ENCODE measurements around the gene ZNF543.
"Not testable (repeated sequence)": the region's sequence is repeated elsewhere in the genome, so short reads cannot be mapped to it uniquely, and the experiment has no call there.

ZNF543 gene

DNA sequence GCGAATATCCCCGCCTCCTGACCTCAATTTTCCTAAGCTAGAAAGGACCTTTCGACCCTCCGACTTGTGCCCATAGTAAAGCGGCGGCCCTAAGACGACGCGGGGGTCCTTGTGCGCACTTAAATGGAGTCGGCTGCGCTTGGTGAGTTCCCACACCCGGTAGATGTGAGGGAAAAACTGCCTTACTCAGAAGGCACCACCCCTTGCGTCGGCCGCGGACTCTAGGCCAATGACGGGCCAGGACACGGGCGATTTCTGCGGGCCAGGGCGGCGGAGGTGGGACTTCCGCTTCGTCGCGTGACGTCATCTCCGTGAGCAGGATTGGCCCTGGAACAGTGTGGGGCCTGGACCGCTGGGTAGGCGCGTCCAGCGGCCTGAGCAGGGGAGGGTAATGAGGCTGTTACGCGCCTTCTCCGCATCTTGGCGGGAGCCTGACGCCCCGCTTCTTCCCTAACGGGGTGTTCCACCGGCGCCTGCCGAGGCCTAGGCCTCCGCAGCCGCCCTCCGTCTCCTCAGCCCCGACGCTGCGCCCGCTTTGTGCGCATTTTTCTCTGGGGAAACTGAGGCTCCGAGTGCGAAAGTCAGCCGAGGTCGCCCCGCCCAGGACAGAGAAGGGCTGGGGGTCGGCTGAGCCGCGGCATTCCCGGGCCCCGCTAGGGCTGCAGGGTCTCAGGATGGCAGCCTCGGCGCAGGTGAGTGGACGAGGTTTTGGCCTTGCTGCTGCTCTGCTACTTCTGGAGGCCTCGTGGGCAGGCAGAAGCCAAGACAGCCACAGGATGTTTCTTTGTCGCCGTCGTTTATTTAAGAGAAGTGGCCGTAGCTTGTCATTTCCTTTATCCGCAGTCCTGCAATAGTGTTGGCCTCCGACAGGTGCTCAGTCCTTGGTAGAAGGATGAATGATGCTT is at the start of gene ZNF543:
Gene ZNF543 (plus strand): TSS at position 293 of the 905 bp plus-strand sequence. CDS start 382 bp downstream, at position 675.
- DNase-seq = peak; percentile 86 to 90

DNA sequence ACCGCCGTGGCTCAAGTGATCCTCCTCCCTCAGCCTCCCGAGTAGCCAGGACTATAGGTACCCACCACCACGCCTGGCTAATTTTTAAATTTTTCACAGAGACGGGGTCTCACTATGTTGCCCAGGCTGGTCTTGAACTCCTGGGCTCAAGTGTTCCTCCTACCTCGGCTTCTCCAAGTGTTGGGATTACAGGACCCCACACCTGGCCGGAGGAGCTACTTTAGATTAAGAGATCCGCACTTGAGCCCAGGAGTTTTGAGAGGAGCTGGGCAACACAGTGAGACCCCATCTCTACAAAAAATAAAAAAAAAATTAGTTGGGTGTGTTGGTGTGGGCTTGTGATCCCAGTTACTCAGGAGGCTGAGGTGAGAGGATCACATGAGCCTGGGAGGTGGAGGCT is 49.0 kb upstream of the ZNF543 start:
- no peak for DNase-seq

DNA sequence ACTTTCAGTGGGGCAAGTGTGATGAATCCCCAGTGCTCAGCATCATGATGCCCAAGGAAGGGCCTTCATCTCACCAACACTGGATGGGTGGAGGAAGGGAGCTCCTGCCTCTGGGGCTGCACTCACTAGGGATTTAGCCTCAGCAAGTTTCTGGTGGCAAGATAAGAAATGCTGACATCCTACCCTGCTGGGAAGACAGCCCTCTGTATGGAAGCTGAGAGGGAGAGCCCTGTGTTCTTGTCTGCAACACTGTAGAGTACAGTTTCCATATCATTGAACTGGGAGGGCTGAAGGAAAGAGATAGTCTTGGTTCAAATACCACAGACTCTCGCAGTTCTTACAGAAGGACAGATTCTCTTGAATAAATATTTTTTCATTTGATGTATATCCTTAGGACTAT is 47.3 kb upstream of the ZNF543 start:
- DNase-seq = no peak

DNA sequence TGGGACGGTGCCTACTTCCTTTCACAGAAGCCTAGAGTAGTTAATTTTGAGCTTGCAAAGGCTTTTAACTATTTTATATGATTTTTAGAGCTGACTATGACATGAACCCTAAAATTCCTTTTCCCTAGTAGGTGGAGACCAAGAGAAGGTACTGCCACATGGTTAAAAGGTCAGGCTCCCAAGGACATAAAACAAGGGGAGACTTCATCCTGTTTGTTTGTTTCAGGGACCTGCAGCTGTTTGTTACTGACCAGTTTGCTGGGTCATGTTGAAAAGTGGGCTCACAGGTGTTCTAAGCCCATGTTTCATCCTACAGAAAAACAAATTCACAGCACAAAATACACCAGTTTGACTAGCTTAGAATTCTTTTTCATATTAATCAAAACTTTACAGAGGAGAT is 43.8 kb upstream of the ZNF543 start:
- no peak for DNase-seq

DNA sequence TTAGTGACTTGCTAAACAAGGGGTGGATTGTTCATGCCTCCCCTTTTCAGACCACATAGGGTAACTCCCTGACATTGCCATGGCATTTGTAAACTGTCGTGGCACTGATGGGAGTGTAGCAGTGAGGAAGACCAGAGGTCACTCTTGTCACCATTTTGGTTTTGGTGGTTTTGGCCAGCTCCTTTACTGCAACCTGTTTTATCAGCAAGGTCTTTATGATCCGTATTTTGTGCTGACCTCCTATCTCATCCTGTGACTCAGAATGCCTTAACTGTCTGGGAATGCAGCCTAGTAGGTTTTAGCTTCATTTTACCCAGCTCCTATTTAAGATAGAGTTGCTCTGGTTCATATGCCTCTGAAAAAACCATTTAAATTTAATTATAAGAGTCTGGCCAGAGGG is 41.8 kb upstream of the ZNF543 start:
- not testable (repeated sequence) for DNase-seq

DNA sequence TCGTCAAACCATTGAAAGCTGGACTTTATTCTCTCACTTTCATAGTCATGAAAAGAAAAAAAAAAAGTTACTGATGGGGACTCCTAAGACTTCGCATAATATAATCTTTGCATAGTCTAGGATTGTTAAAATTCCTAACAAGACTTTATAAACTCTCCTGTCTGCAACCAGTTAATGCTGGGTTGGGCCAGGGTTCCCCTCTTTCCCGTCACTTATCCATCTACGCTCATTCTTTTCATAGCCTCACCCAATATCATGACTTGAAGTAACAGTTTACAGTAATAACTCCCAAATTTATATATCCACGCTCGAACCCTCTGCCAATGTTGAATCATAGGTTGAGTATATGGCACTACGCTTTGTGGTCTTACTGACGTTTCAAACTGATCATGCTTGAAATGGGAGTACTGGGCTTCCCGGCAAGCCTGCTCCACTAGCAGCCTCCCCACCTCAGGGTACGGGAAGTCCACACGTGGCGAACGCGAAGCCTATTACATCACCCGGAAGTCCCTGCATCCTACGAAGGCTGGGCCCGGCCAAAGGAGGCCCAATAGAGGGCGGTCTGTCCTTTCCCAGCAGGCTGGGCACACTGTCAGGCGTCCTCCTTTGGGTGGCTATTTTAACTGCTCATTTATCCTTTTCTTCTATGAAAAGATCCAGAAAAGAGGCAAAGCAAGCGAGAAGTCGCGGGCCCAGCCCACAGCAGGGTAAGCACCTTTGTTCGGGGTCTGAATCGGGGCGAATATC is 40.7 kb upstream of the ZNF543 start:
- DNase-seq = peak; percentile 77 to 87

DNA sequence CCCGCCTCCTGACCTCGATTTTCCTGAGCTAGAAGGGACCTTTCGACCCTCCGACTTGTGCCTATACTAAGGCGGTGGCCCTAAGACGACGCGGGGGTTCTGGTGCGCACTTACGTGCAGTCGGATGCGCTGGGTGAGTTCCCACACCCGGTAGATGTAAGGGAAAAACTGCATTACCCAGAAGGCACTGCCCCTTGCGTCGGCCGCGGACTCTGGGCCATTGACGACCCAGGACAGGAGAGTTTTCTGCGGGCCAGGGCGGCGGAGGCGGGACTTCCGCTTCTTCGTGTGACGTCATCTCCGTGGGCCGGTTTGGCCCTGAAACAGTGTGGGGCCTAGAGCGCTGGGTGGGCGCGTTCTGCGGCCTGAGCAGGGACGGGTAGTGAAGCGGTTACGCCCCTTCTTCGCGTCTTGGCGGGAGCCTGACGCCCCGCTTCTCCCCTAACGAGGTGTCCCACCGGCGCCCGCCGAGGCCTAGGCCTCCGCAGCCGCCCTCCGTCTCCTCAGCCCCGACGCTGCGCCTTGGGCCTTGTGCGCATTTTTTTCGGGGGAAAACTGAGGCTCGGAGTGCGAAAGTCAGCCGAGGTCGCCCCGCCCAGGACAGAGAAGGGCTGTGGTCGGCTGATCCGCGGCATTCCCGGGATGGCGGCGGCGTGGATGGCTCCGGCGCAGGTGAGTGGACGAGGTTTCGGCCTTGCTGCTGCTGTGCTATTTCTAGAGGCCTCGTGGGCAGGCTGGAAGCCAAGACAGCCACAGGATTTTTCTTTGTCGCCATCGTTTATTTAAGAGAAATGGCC is 39.9 kb upstream of the ZNF543 start, which contains the start of gene ZNF460:
Gene ZNF460 (plus strand): TSS at position 321 of the 797 bp plus-strand sequence. CDS start 322 bp downstream, at position 643.
- DNase-seq = peak; percentile 89

DNA sequence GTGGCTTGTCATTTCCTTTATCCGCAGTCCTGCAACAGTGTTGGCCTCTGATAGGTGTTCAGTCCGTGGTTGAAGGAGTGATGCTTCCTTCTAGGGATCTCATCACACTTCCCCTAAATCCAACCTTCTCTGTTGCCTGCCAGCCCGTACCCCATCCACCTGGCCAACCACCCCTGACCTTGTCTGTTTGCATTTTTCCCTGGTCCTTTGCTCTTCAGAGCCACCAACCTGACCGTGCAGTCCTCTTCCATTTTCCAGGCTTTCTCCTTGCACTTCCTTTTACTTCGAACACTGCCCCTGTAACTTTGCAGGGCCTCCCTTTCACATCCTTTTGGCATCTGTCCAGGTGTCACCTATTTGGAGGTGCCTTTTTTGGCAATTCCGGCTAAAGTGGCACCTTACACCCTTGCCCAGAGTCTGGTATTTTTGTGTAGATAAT is 39.3 kb upstream of the ZNF543 start:
- peak; percentile 3 to 22 for DNase-seq

DNA sequence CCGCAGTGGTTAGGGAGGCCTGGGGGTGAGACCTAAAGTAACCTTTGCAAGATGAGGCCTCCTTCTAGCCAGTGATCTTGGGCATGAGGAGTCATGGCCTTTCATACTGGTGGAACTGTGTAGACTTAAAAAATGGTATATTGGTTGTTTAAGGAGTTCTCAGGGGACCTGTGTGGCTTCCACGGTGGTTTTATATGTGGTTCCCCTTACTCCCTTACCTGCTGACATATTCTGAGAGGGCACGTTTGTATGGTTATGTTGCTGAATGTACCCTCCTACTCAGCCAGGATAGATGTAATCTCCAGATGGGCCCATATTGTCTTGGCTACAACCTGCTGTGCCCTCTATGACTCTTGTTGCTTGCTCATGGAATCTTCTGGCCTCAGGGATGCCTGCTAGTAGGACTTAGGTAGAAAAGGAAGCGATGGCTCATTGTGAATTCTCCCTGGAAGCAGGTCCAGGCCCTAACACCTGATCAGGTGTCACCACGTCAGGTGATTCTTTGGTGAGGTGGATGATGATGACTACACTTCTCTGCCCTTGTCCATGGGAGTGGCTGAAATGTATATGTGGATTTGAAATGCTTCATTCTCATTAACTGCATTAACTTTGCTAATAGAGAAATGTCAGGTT is 38.1 kb upstream of the ZNF543 start:
- no peak for DNase-seq

DNA sequence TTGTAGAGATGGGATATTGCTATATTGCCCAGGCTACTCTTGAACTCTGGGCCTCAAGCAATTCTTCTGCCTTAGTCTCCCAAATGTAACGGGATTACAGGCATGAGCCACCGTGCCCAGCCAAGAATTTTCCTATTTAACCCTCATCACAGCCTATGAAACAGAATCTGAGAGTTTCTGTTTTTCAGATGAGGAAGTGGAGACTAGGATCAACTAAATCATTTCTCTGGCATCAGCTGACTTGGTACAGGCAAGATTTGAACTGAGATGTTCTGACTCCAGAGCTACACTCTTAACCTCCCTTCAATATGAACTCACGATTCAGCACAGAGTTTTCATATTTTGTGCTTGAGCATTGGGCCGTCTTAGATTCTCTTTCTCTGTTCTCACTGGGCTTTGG is 31.9 kb upstream of the ZNF543 start:
- DNase-seq = no peak

DNA sequence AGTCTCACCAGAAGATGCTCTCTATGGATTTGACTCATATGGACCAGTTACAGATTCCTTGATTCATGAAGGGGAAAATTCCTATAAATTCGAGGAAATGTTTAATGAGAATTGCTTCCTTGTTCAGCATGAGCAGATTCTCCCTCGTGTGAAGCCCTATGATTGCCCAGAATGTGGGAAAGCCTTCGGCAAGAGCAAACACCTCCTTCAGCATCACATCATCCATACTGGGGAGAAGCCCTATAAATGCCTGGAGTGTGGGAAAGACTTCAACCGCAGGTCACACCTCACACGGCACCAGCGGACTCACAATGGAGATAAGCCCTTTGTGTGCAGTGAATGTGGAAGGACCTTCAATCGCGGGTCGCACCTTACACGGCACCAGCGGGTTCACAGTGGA is 29.3 kb upstream of the ZNF543 start:
- DNase-seq = no peak

DNA sequence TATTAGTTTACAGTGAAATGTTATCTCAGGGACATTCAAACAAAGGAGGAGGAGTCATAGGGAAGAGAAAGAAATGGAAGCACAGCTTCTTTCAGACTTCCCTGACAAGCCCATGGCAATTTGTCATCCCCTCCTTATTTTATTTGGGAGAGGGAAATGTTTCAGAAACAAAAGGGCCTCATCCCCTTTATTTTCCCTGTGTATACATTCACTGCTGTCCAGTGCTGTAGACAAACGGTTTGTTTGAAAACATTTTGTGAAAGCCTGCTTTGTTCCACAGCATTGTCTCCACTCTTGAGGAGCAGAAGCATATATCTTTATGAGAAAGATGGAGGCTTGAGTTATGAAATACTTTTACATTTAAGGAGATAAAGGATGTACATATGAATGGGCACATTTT is 27.7 kb upstream of the ZNF543 start:
- no peak for DNase-seq

DNA sequence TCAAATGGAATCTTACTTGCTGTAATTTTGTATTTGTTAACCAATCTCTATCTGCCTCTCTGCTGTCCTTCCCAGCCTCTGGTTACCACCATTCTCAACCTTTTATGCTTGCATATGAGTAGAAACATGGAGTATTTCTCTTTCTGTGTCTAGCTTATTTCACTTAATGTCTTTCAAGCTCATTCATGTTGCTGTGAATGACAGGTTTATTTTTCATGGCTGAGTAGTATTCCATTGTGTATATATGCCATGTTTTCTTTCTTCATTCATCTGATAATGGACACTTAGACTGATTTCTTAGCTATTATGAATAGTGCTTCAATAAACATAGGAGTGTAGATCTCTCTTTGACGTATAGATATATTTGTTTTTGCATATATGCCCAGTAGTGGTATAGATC is 26.6 kb upstream of the ZNF543 start:
- DNase-seq = no peak

DNA sequence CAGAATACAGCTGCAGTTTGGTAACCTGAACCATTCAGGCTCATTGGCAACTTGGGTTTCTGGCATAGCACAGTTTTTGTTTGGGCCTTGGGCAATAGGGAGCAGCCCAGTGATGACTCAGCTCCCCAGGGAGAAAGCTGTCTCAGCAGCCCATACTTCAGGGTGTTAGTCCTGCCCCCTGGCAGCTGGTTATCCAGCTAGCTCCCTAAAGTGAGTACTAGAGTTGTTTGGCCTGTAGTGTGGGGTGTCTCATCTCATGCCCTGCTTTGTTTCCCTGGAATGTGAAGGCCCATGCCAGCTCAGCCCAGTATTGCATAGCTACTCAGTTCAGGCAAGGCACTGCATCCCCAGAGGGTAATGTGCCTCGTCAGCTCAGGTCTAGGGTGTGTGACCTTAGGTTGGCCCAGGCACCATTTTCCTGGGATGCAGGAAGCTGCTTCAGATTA is 18.2 kb upstream of the ZNF543 start:
- DNase-seq = no peak

DNA sequence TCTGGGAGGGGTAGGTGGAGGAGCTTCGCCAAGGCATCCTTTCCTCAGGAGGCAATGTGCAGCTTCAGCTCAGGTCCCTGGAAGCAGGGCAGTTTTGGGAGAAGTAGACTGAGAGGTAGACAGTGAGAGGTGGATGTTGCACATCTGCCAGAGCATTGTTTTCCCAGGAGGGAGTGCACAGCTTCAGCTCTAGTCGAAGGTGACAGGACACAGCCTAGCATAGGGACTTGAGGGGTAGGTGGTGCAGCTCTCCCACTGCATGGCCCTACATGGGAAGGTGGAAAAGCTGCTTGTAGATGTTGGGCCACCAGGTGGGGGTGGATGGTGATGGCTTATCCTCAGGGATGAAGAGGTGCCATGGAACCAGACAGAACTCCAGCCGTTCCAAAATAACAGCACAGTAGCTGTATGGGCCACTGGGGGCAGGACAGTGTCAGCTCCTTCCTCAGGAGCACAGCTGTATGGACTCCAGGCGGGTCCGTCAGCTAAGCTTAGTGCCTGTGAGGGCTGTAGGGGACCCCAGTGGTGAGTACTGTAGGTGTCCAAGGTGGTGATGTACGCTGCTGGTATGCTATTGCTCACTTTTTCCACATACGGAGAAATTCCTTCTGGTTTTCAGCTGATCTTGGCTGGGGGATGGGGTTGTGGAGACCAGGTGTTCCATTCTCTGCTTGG is 17.4 kb upstream of the ZNF543 start:
- no peak for DNase-seq

DNA sequence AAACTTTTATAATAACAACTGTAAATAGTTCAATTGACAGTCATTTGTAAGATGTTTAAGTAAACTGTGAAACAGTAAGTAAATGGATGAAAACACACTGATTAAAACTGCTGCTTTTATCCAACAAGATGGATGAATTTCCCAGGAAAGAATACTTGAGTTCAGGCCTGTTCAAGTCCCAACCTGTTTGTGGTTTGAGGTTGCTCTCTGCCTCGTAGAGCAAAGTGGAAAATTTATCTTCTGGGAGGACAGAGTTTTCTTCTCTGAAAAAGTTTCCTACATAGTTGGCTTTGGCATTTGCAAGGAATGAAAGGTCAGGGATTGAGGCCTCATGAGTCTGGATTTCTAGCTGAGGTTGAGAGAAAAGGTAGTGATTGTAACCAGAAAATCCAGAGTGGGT is 15.2 kb upstream of the ZNF543 start:
- no peak for DNase-seq

DNA sequence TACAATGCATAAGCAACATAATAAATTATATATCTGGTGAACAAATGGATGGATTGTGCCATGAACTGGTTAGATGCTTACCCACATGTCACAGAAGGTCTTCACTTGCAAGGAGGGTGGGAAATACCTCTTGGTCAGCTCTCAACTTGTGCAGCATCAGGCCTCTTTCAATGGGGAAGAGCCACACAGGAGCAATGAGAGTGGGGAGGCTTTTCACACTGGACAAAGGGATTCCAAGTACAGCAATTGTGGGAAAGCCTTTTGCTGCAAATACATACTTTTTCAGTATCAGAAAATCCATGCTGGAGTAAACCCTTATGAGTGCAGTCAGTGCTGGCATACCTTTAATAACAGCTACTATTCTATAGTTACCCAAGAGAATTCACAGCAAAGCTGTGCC is 11.8 kb upstream of the ZNF543 start:
- DNase-seq = no peak

DNA sequence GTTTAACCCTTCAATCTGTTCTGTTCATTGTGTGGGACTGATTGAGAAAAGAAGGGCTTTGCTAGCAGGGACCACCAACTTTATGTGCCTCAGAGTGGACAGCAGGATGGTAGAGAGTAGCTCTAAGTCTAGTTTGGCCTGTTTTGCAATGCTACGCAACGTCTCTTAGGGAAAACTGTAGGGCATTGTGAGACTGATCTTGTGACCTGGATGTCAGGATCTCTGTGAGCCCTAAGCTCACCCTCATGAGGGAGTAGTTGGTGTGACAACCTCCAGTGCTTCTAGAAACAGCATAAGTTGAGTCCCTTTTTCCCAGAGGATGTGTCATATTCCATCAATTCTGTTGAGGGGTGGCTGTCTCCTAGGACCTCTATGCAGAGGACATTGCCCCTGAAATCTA is 9.5 kb upstream of the ZNF543 start:
- DNase-seq = no peak

DNA sequence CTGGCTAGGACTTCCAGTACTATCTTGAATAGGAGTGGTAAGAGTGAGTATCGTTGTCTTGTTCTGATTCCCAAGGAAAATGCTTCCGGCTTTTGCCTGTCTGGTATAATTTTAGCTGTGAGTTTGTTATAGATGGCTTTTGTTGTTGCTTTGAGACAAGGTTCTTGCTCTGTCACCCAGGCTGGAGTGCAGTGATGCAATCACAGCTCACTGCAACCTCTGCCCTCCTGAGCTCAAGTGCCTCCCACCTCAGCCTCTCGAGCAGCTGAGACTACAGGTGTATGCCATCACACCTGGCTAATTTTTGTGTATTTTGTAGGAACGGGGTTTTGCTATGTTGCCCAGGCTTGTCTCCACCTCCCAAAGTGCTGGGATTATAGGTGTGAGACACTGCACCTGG is 6.1 kb upstream of the ZNF543 start:
- no peak for DNase-seq

DNA sequence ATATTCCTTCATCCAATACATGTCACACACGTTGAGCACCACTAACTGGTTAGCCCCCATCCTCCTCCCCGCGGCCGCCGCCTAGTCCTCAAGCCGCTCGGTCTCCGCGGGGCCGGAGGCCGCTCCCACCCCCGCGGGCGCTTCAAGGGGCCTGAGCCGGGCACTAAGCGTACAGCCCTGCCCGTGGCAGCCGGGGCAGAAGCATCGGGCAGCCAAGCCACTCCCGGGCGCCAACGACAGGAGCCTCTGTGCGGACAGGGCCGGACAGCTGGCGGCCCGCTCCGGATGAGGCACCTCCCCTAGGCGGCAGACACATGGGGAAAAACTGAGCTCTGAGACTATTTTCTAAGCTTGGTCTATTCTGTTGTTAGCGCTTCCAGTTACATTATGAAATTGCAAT is 2.8 kb upstream of the ZNF543 start:
- no peak for DNase-seq

DNA sequence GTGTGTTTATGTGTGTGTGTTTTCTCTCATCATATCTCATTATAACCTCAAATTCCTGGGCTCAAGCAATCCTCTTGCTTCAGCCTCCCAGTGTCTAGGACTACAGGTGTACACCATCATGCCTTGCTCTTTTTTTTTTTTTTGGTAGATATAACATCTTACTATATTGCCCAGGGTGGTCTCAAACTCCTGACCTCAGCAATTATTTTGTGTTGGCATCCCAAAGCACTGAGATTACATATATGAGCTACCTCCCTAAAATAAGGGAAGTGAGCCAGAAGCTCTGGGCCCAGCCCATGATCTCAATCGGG is 448 bp upstream of the ZNF543 start:
- no peak for DNase-seq

DNA sequence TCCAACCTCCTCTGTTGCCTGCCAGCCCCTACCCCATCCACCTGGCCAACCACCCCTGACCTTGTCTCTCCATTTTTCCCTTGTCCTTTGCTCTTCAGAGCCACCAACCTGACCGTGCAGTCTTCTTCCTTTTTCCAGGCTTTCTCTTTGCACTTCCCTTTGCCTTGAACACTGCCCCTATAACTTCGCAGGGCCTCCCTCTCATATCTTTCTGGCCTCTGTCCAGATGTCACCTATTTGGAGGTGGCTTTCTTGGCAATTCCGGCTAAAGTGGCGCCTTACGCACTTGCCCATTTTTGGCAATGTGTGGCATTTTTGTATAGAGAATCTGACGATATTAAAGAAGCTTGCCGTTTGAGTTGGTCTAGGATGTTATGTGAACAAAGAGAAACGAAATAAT is 844 bp downstream of the ZNF543 start:
- DNase-seq = peak in 1 of 2 experiments; percentile 31
